GM19025 (cell line): Measurements from ENCODE around the gene SPOCK1.

Experiments used
- ATAC-seq: cut with Tn5 transposase; IDR thresholded peaks from one replicate; pipeline ENCODE4 v1.9.1; 2021; ENCODE audit warnings: mild to moderate bottlenecking, low read depth, moderate library complexity; ENCODE audit not compliant: unreplicated experiment

The SPOCK1 gene

GRCh38 chr5:137336161-137336560, 163.0 kb downstream of the SPOCK1 start:
- no peak for ATAC-seq

- ATAC-seq, result no peak
Measured at GRCh38 chr5:137335493-137335892, 163.6 kb downstream of the SPOCK1 start.

- ATAC-seq, result no peak
Measured at GRCh38 chr5:137333928-137334327, 165.2 kb downstream of the SPOCK1 start.

GRCh38 chr5:137333475-137333874, 165.7 kb downstream of the SPOCK1 start:
- ATAC-seq, result no peak

GRCh38 chr5:137332296-137332695, 166.8 kb downstream of the SPOCK1 start:
- ATAC-seq, result no peak

GRCh38 chr5:137329586-137330296, 169.4 kb downstream of the SPOCK1 start:
- no peak for ATAC-seq

GRCh38 chr5:137328991-137329390, 170.1 kb downstream of the SPOCK1 start:
- ATAC-seq, result no peak

GRCh38 chr5:137328463-137328862, 170.7 kb downstream of the SPOCK1 start:
- ATAC-seq, result no peak

- ATAC-seq, result no peak
Measured at GRCh38 chr5:137325721-137326120, 173.4 kb downstream of the SPOCK1 start.

GRCh38 chr5:137320056-137321045, 178.8 kb downstream of the SPOCK1 start:
- ATAC-seq, result no peak

- ATAC-seq, result no peak
Measured at GRCh38 chr5:137318027-137318426, 181.1 kb downstream of the SPOCK1 start.

GRCh38 chr5:137316346-137316736, 182.8 kb downstream of the SPOCK1 start:
- no peak for ATAC-seq

GRCh38 chr5:137315534-137316345, 183.4 kb downstream of the SPOCK1 start:
- no peak for ATAC-seq

GRCh38 chr5:137315109-137315508, 184.0 kb downstream of the SPOCK1 start:
- no peak for ATAC-seq

- no peak for ATAC-seq
Measured at GRCh38 chr5:137313526-137314175, 185.5 kb downstream of the SPOCK1 start.

- ATAC-seq, result no peak
Measured at GRCh38 chr5:137312011-137312410, 187.1 kb downstream of the SPOCK1 start.

- ATAC-seq, result no peak
Measured at GRCh38 chr5:137310051-137310730, 188.9 kb downstream of the SPOCK1 start.

GRCh38 chr5:137309290-137309689, 189.8 kb downstream of the SPOCK1 start:
- no peak for ATAC-seq

GRCh38 chr5:137308311-137308710, 190.8 kb downstream of the SPOCK1 start:
- no peak for ATAC-seq

- ATAC-seq, result no peak
Measured at GRCh38 chr5:137306903-137307302, 192.2 kb downstream of the SPOCK1 start.
